Keratinocyte (primary cell): ENCODE results near the gene GLIS2. TPM values are rescaled to one million over a fixed set of nuclear protein-coding genes. Genes with fewer than 3 reads are reported as not detected.

Experiments
- DNase-seq: peaks from one replicate; pipeline ENCODE4 v3.0.0-alpha.2; 2011; ENCODE audit warnings: low read depth, missing footprints, low spot score
- FAIRE-seq: peaks from 2 replicates; lab custom pipeline; 2011; peaks lifted over from hg19 to GRCh38; lab: Jason Lieb, UNC
- H2AFZ ChIP-seq: 2 replicates; pipeline ENCODE4 v1.6.0; 2012; ENCODE audit warnings: low read length, control low read depth, inconsistent platforms; ENCODE audit not compliant: control insufficient read depth
- H3K27ac ChIP-seq: 2 replicates; pipeline ENCODE4 v1.5.1; 2011; ENCODE audit warnings: low read length; ENCODE audit not compliant: control insufficient read depth, insufficient read depth
- H3K27me3 ChIP-seq: 3 replicates; pipeline ENCODE4 v1.6.0; 2011; ENCODE audit warnings: low read length; ENCODE audit not compliant: control insufficient read depth, insufficient read depth; ENCODE audit errors: extremely low read depth
- H3K36me3 ChIP-seq, 2 experiments: 2 replicates in 1 of 2; 3 replicates in 1 of 2; pipeline ENCODE4 v1.5.1; 2011; ENCODE audit warnings: low read length in 2 of 2, mild to moderate bottlenecking in 1 of 2; ENCODE audit not compliant: control insufficient read depth in 2 of 2, insufficient read depth in 2 of 2; ENCODE audit errors: extremely low read depth in 1 of 2
- H3K4me1 ChIP-seq: 3 replicates; pipeline ENCODE4 v1.5.1; 2011; ENCODE audit warnings: low read length; ENCODE audit not compliant: control insufficient read depth, insufficient read depth; ENCODE audit errors: extremely low read depth
- H3K4me2 ChIP-seq: 3 replicates; pipeline ENCODE4 v1.6.0; 2011; ENCODE audit warnings: low read depth, low read length; ENCODE audit not compliant: control insufficient read depth, insufficient read depth; ENCODE audit errors: extremely low read depth
- H3K4me3 ChIP-seq, 3 experiments: fragments of 200-600 bp in 1 of 3; sonication (generic) in 1 of 3; 2 replicates in 2 of 3; 3 replicates in 1 of 3; pipeline ENCODE4 v1.5.1; 2011 to 2016; ENCODE audit warnings: low read length in 3 of 3, mild to moderate bottlenecking in 3 of 3, control low read depth in 2 of 3, inconsistent platforms in 1 of 3, low read depth in 1 of 3, mixed read lengths in 1 of 3, mixed run types in 1 of 3, moderate library complexity in 1 of 3; ENCODE audit not compliant: control insufficient read depth in 2 of 3, insufficient read depth in 2 of 3; ENCODE audit errors: extremely low read depth in 1 of 3
- H3K79me2 ChIP-seq: 2 replicates; pipeline ENCODE4 v1.6.0; 2012; ENCODE audit warnings: low read length; ENCODE audit not compliant: control insufficient read depth, insufficient read depth
- H3K9ac ChIP-seq: 3 replicates; pipeline ENCODE4 v1.6.0; 2011; ENCODE audit warnings: low read length; ENCODE audit not compliant: control insufficient read depth, insufficient read depth; ENCODE audit errors: extremely low read depth
- H3K9me1 ChIP-seq: 3 replicates; pipeline ENCODE4 v1.6.0; 2011; ENCODE audit warnings: low read length; ENCODE audit not compliant: control insufficient read depth, insufficient read depth; ENCODE audit errors: extremely low read depth
- H3K9me3 ChIP-seq: 2 replicates; pipeline ENCODE4 v1.5.1; 2012; ENCODE audit warnings: low read depth, low read length; ENCODE audit not compliant: control insufficient read depth
- H4K20me1 ChIP-seq: 3 replicates; pipeline ENCODE4 v1.6.0; 2011; ENCODE audit warnings: low read length; ENCODE audit not compliant: control insufficient read depth, insufficient read depth; ENCODE audit errors: extremely low read depth
- CTCF ChIP-seq, 3 experiments: IDR thresholded peaks in 1 of 3; conservative IDR thresholded peaks in 1 of 3; optimal IDR thresholded peaks in 1 of 3; 2 replicates in 2 of 3; 3 replicates in 1 of 3; pipeline versions ENCODE3 to v1.5.1; 2011; ENCODE audit warnings: low read length in 3 of 3, mild to moderate bottlenecking in 3 of 3, moderate library complexity in 2 of 3, control low read depth in 1 of 3, inconsistent platforms in 1 of 3; ENCODE audit not compliant: insufficient read depth in 2 of 3; ENCODE audit errors: extremely low read depth in 1 of 3
- EZH2 ChIP-seq: IDR thresholded peaks from one replicate; pipeline ENCODE4 v1.6.1; 2012; ENCODE audit warnings: inconsistent platforms, mild to moderate bottlenecking, low read length, moderate library complexity
- dilution Hi-C: fragments of 300-500 bp; cut with MboI; formaldehyde crosslinking; loops from one replicate; pipeline ENCODE4 v1.7.0; 2020; ENCODE audit warnings: low sequenced_read_pairs; ENCODE audit not compliant: extremely low pct_ligation_motif_present
- polyA plus RNA-seq, 5 experiments: library from polyadenylated mRNA; depleted of rRNA in 3 of 5; stranded (reverse) in 3 of 5; stranded (forward) in 1 of 5; unstranded in 1 of 5; fragments of >200 nt; gene quantifications; 1 replicate in 1 of 5; 2 replicates in 3 of 5; 3 replicates in 1 of 5; pipeline versions ENCODE4 v1.2.1 to v1.2.3, GENCODE V29; 2011 to 2012; ENCODE audit warnings: missing spikeins in 2 of 5, low read depth in 1 of 5, low replicate concordance in 1 of 5

Gene GLIS2
- polyA plus RNA-seq, 1 donor (not counting 4 experiments of a cell fraction or from before 2014, with no cell fraction given), result 0.63 TPM

DNA sequence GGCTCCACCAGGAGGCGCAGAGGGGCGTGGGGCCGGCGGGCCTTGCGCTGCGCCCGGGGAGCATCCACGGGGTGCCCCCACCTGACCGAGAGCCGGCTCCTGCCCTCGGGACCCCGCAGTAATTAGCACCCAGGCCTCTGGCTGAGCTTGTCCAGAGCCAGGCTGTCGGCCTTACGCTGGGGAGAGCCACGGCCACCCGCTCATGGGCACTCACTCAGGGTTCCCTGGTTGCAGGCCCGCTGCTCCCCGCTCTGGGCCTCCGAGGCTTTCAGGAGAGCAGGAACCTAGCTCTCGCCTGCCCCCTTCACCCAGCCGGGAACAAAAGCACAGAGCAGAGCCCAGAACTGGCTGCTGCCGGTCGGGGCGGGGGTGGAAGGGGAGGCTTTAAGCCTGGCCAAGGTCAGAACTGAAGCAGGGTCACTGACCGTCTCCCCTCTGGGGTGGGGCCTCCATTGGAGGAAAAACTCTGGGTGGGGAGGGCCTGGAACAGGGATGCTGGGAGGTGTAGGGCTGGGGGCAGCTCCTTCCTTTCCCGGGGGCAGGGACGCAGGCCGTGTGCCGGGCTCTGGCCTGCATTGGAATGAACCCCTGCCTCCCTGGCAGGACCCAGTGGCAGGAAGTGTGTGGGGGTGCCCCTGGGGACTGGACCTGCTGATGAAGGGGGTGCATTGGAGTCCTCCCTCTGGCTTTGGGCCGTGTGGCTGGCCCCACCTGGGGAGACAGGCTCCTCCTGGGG is 12.3 kb downstream of the GLIS2 start:
- FAIRE-seq (peak; percentile 36), DNase-seq (no peak)
- dilution Hi-C loops, result no loop called here
- no peaks in the 10 kb centered on the region for H3K27me3 ChIP-seq
- no peaks in the 10 kb centered on the region for H3K9me3 ChIP-seq
- H3K27ac ChIP-seq, result no peak overlapping the region
- peak overlapping the region; percentile 77 for H3K4me2 ChIP-seq
- H3K9me1 ChIP-seq, result no peaks in the 10 kb centered on the region
- peak overlapping the region; percentile 35 to 51 (median 36) for H3K4me3 ChIP-seq
- peaks cover 8% of the 10 kb centered on the region for H4K20me1 ChIP-seq
- peaks cover 13% of the 10 kb centered on the region for H3K4me1 ChIP-seq
- H3K79me2 ChIP-seq, result peaks cover 43% of the 10 kb centered on the region
- peaks cover 0 to 7% of the 10 kb centered on the region in 2 experiments for H3K36me3 ChIP-seq
- TF ChIP-seq EZH2 (no peak), CTCF (optimal IDR thresholded peaks at IDR 0.05 in 1 of 3, IDR thresholded peaks at IDR 0.05 in 1 of 3, conservative IDR thresholded peaks at IDR 0.05 in 1 of 3; ENCODE audit: extremely low read depth in 1 of 3, insufficient read depth in 2 of 3, low read length in 3 of 3) (peak; percentile 38 to 73 (median 61))
- H2AFZ ChIP-seq, result no peak overlapping the region
- H3K9ac ChIP-seq, result peak overlapping the region; percentile 52

DNA sequence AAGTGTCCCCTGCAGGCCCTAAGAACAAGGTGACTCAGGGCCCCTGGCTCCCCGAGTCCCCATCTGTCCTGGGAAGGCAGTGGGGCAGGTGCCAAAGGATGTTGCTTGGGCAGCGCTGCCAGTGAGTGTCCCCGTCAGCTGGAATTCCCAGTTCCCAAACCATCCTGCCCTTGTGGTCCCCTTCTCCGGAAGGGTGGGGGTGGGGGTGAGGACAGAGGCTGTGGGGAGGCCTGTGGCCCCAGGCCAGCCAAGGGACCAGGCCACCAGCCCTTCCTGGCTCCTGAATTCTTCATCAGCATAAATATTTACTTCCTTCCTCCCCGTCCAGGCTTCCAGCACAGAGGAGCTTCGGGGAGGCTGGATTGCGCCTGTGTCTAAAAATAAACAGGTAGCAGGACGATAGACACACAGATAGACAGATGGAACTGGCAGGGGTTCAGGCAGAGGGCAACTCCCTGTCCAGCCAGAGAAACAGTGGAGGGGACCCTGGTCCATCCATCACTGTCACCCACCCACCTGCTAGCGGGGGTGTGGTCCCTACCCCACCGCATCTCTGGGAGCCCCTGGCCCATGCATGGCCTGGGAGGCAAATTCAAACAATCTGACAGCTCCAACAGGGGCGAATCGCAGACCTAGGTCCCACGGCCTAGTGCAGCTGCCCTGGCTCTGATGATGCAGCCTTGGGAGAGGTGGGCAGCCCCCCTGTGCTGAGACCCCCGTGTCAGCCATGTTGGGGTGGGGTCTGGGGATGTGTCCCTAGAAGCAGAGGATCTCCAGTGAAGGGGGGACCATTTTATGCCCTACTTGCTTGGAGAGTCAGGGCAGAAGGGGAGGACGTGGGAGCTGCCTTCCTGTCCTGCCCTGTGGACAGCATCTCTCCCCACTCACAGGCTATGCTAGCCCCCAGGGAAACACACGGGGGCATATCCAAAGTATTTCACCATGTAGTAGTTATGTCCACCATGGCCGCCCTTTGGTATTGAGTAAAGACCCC is 13.2 kb downstream of the GLIS2 start:
- Histone ChIP-seq H3K27me3 (no peaks in the 10 kb centered on the region), H3K4me2 (no peak overlapping the region), H3K36me3 (peaks cover 0 to 7% of the 10 kb centered on the region in 2 experiments), H3K79me2 (peaks cover 35% of the 10 kb centered on the region), H4K20me1 (peaks cover 8% of the 10 kb centered on the region), H2AFZ (no peak overlapping the region), H3K9me3 (no peaks in the 10 kb centered on the region), H3K27ac (no peak overlapping the region), H3K9ac (no peak overlapping the region), H3K4me1 (peaks cover 5% of the 10 kb centered on the region), H3K4me3 (no peak overlapping the region), H3K9me1 (no peaks in the 10 kb centered on the region)
- DNase-seq (no peak), FAIRE-seq (no peak)
- dilution Hi-C loops, result no loop called here
- no peak for TF ChIP-seq EZH2
- TF ChIP-seq CTCF (optimal IDR thresholded peaks at IDR 0.05 in 1 of 3, IDR thresholded peaks at IDR 0.05 in 1 of 3, conservative IDR thresholded peaks at IDR 0.05 in 1 of 3; ENCODE audit: extremely low read depth in 1 of 3, insufficient read depth in 2 of 3, low read length in 3 of 3), result no peak
